Lung (tissue), 12 donors: ENCODE data around the gene OPHN1. TPM values are rescaled to one million over a fixed set of nuclear protein-coding genes. Genes with fewer than 3 reads are reported as not detected.
A peak's percentile ranks its signal among the peaks of the same experiment; 100 is the strongest.

Experiments
- ATAC-seq: fragments of 200-7000 bp; cut with Tn5 transposase; one replicate; pipeline ENCODE4 v1.9.1; 2020; ENCODE audit warnings: moderate number of reproducible peaks; ENCODE audit not compliant: insufficient read depth, low FRiP score
- DNase-seq, 3 donors: peaks; one replicate each; pipeline ENCODE4 v3.0.0-alpha.2; 2013 to 2017
- H3K27ac ChIP-seq, 2 donors: one replicate each; pipeline ENCODE4 v1.5.1; 2013; ENCODE audit warnings: mild to moderate bottlenecking in 2 of 2, moderate library complexity in 2 of 2, control low read depth in 1 of 2, inconsistent platforms in 1 of 2, low read depth in 1 of 2, low read length in 1 of 2
- H3K27me3 ChIP-seq, 3 donors: one replicate each; pipeline ENCODE4 v1.5.1; 2013; ENCODE audit warnings: low read length in 2 of 3; ENCODE audit not compliant: control insufficient read depth in 3 of 3, insufficient read depth in 3 of 3
- H3K36me3 ChIP-seq, 4 donors: one replicate each; pipeline ENCODE4 v1.5.1; 2013; ENCODE audit warnings: low read length in 4 of 4, mild to moderate bottlenecking in 1 of 4, moderate library complexity in 1 of 4; ENCODE audit not compliant: control insufficient read depth in 4 of 4, insufficient read depth in 4 of 4
- H3K4me1 ChIP-seq, 5 donors: one replicate each; pipeline ENCODE4 v1.5.1; 2013; ENCODE audit warnings: low read length in 5 of 5, mild to moderate bottlenecking in 2 of 5, moderate library complexity in 1 of 5; ENCODE audit not compliant: control insufficient read depth in 5 of 5, insufficient read depth in 5 of 5
- H3K4me3 ChIP-seq: one replicate; pipeline ENCODE4 v1.5.1; 2013; ENCODE audit warnings: mild to moderate bottlenecking, control low read depth, moderate library complexity
- H3K9ac ChIP-seq, 2 donors: one replicate each; pipeline ENCODE4 v1.5.1; 2013; ENCODE audit warnings: low read length in 2 of 2, control low read depth in 1 of 2; ENCODE audit not compliant: insufficient read depth in 1 of 2
- H3K9me3 ChIP-seq, 4 donors: one replicate each; pipeline ENCODE4 v1.5.1; 2013; ENCODE audit warnings: low read length in 3 of 4, mild to moderate bottlenecking in 1 of 4, moderate library complexity in 1 of 4; ENCODE audit not compliant: control insufficient read depth in 4 of 4, insufficient read depth in 3 of 4
- WGBS, 2 donors: extraction: QIAGEN DNeasy Blood & Tissue Kit; methylation state at CpG; one replicate each; pipeline ENCODE4 v1.1.7; 2013; 5-methylcytosine and 5-hydroxymethylcytosine counted together
- polyA plus RNA-seq, 2 donors: library from polyadenylated mRNA; stranded (reverse); fragments of 200-250 nt; gene quantifications; one replicate each; pipeline ENCODE4 v1.2.1, GENCODE V29; 2013
- total RNA-seq, 2 donors: library from RNA; depleted of rRNA in 1 of 2; stranded (reverse); fragments of >200 nt in 1 of 2; gene quantifications; one replicate each; pipeline ENCODE4 v1.2.1, GENCODE V29; 2014 to 2021
- TF ChIP-seq, protein P1 (sequence below): IDR thresholded peaks from 2 replicates; pipeline ENCODE4 v1.5.1; 2012; ENCODE audit warnings: mild to moderate bottlenecking; ENCODE audit errors: control extremely low read depth, extremely low read depth
- donor health status: control.
- donor health status: control.
- donor health status: Bipolar disorder and iron deficiency.
- donor health status: healthy.
- donor health status: DM: yes; HTN: yes; CAD: no.

The OPHN1 gene
- total and polyA plus RNA-seq, 4 donors, result 1.1 to 22.0 (median 6.8) TPM

DNA sequence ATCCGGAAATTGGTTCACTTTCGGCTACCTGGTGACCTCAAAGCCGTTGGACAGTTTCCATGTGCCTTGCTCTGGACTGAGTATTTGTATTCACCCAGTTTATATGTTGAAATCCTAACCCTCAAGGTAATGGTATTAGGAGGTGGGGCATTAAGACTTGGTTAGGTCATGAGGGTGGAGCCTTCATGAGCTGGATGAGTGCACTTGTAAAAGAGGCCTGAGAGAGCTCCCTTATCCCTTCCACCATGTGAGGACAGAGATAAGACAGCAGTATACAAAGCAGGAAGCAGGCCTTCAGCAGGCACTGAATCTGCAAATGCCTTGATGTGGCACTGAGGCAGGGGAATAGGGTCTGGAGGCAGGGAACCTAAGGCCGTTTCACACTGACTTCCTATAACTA, 5.3 kb upstream of the OPHN1 start:
- Histone ChIP-seq H3K27me3 (no peaks in the 10 kb centered on the region), H3K27ac (peak overlapping the region in 1 of 2 donors; percentile 52), H3K4me3 (no peak overlapping the region), H3K9ac (no peak overlapping the region), H3K4me1 (peaks cover 0 to 4% (median 0%) of the 10 kb centered on the region in 5 donors), H3K36me3 (no peaks in the 10 kb centered on the region), H3K9me3 (no peaks in the 10 kb centered on the region)
- WGBS, 2 donors, result 77 to 98% methylated on average over 3 to 4 of the region's 4 CpGs
- ATAC-seq (peak; percentile 38), DNase-seq (no peak)
- TF ChIP-seq, protein P1, sequence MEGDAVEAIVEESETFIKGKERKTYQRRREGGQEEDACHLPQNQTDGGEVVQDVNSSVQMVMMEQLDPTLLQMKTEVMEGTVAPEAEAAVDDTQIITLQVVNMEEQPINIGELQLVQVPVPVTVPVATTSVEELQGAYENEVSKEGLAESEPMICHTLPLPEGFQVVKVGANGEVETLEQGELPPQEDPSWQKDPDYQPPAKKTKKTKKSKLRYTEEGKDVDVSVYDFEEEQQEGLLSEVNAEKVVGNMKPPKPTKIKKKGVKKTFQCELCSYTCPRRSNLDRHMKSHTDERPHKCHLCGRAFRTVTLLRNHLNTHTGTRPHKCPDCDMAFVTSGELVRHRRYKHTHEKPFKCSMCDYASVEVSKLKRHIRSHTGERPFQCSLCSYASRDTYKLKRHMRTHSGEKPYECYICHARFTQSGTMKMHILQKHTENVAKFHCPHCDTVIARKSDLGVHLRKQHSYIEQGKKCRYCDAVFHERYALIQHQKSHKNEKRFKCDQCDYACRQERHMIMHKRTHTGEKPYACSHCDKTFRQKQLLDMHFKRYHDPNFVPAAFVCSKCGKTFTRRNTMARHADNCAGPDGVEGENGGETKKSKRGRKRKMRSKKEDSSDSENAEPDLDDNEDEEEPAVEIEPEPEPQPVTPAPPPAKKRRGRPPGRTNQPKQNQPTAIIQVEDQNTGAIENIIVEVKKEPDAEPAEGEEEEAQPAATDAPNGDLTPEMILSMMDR, result no peak

DNA sequence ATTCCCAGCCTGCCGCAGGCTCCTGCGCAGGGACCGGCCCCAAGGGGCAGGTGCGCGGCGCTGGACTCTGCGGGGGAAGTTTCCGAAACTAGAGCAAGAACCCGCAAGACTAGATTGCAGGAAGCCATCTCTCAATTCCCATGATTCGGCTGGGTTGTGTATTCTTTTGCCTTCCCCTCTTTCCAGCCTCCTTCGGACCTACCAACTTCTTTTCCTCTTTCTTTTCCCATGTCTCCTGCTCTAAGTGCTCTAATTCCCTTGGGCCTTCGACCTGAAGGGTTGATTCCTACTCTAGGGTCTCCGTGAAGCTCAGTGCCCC, 645 bp upstream of the OPHN1 start:
- no peaks in the 10 kb centered on the region for H3K36me3 ChIP-seq
- TF ChIP-seq, protein P1, result no peak
- WGBS, 2 donors, result 2 to 33% methylated on average over 11 to 13 of the region's 13 CpGs
- no peaks in the 10 kb centered on the region for H3K9me3 ChIP-seq
- H3K4me3 ChIP-seq, result peak overlapping the region; percentile 56
- DNase-seq, result no peak
- H3K27ac ChIP-seq, result peak overlapping the region; percentile 68 to 78
- peaks cover 0 to 8% (median 2%) of the 10 kb centered on the region in 5 donors for H3K4me1 ChIP-seq
- H3K27me3 ChIP-seq, result no peaks in the 10 kb centered on the region
- H3K9ac ChIP-seq, result peak overlapping the region in 1 of 2 donors; percentile 65
- no peak for ATAC-seq

DNA sequence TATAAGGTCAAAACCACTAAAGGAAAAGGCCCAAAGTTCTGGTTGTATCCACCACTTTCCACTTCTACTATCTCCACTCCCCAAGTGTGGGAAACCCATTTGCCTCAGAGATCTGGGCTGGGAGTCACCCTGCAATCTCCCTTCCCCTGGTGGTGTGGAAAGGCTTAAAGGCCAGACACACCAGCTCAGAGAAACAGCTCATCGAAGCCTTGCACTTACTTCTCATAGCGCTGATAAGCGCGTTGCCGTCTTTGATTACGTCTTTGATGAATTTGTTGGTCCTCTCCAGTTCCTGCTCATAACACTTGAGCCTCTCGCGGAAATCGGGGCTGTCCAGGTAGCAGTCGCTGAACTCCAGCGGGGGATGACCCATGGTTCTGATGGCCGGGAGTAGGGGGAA, 647 bp downstream of the OPHN1 start:
- 20 to 37% methylated on average over 12 of the region's 12 CpGs for WGBS, 2 donors
- no peaks in the 10 kb centered on the region for H3K9me3 ChIP-seq
- peak; percentile 13 to 27 (median 16) for DNase-seq
- no peaks in the 10 kb centered on the region for H3K36me3 ChIP-seq
- H3K4me3 ChIP-seq, result peak overlapping the region; percentile 56
- TF ChIP-seq, protein P1, result no peak
- H3K27ac ChIP-seq, result peak overlapping the region; percentile 68 to 69
- peak; percentile 12 for ATAC-seq
- peak overlapping the region in 1 of 2 donors; percentile 33 for H3K9ac ChIP-seq
- H3K27me3 ChIP-seq, result no peaks in the 10 kb centered on the region
- H3K4me1 ChIP-seq, result peaks cover 0 to 8% (median 2%) of the 10 kb centered on the region in 5 donors

DNA sequence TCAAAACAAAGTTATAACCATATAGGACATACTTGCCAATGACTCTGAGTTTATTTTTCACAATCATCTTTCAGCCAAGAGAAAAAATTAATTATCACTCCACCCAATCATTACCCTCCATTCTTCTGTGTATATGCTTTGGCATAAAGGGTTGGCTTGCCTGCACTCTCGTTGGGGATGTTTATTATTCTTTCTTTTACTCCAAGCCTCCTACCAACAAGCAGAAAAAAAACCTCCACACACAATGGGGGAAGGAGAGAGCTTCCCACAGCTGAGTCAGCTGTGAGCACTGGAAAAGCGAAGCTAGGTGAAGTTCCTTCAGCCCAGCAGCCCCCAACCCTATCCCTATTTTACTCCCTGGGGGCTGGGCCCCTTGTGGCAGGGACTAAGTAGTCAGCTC, 1.5 kb downstream of the OPHN1 start:
- peaks cover 0 to 8% (median 2%) of the 10 kb centered on the region in 5 donors for H3K4me1 ChIP-seq
- peak overlapping the region in 1 of 2 donors; percentile 68 for H3K27ac ChIP-seq
- no peaks in the 10 kb centered on the region for H3K27me3 ChIP-seq
- no peaks in the 10 kb centered on the region for H3K9me3 ChIP-seq
- no peaks in the 10 kb centered on the region for H3K36me3 ChIP-seq
- no peak for DNase-seq
- TF ChIP-seq, protein P1, result no peak
- ATAC-seq, result no peak
- WGBS, 2 donors, result 38 to 76% methylated on average over 2 of the region's 2 CpGs
- H3K9ac ChIP-seq, result no peak overlapping the region
- no peak overlapping the region for H3K4me3 ChIP-seq
